HEK293 (cell line): ENCODE measurements around the gene PAK1.

Experiments used
- CTCF ChIA-PET: fragments of 350-600 bp; formaldehyde crosslinking; extraction: SDS; loops from one replicate; lab custom pipeline; 2021; ENCODE audit warnings: antibody characterized with exemption; lab: Yijun Ruan, JAX
- POLR2A ChIA-PET: fragments of 300-600 bp; formaldehyde crosslinking; extraction: SDS; loops from one replicate; lab custom pipeline; 2020; ENCODE audit warnings: antibody characterized with exemption, inconsistent platforms; lab: Yijun Ruan, JAX
- H3K27ac ChIP-seq: fragments of 200-500 bp; sonication (Bioruptor generic); 2 replicates; pipeline ENCODE4 v1.5.1; 2014; ENCODE audit warnings: low read depth, low read length, control low read depth, inconsistent platforms; ENCODE audit errors: extremely low read depth
- H3K36me3 ChIP-seq, 2 experiments: fragments of 200-500 bp in 1 of 2; sonication (Bioruptor generic) in 1 of 2; 1 replicate in 1 of 2; 2 replicates in 1 of 2; pipeline ENCODE4 v1.5.1; 2014 to 2017; ENCODE audit warnings: inconsistent platforms in 2 of 2, low read length in 2 of 2; ENCODE audit not compliant: control insufficient read depth in 2 of 2, insufficient read depth in 1 of 2
- H3K4me1 ChIP-seq: fragments of 200-500 bp; sonication (Bioruptor generic); 2 replicates; pipeline ENCODE4 v1.5.1; 2014; ENCODE audit warnings: mild to moderate bottlenecking, low read length, inconsistent platforms; ENCODE audit not compliant: control insufficient read depth, insufficient read depth
- H3K4me3 ChIP-seq: 2 replicates; pipeline ENCODE4 v1.5.1; 2011; ENCODE audit warnings: low read depth, mild to moderate bottlenecking, control low read depth, low read length, moderate library complexity
- H3K9me3 ChIP-seq: fragments of 200-500 bp; sonication (Bioruptor generic); 2 replicates; pipeline ENCODE4 v1.5.1; 2014; ENCODE audit warnings: low read depth, low read length, inconsistent platforms; ENCODE audit not compliant: control insufficient read depth, insufficient read depth
- GLIS2 ChIP-seq: fragments of 450-650 bp; formaldehyde crosslinking; IDR thresholded peaks from 2 replicates; pipeline ENCODE4 v1.5.1; 2016; ENCODE audit warnings: missing biosample characterization, missing genetic modification characterization
- KLF10 ChIP-seq: fragments of 450-650 bp; IDR thresholded peaks from 2 replicates; pipeline ENCODE4 v1.5.1; 2018; ENCODE audit warnings: missing biosample characterization, mild to moderate bottlenecking, missing genetic modification characterization
- KLF16 ChIP-seq: fragments of 450-650 bp; formaldehyde crosslinking; IDR thresholded peaks from 2 replicates; pipeline ENCODE4 v1.5.1; 2017; ENCODE audit warnings: missing biosample characterization, missing genetic modification characterization
- KLF7 ChIP-seq: fragments of 450-650 bp; formaldehyde crosslinking; IDR thresholded peaks from 2 replicates; pipeline ENCODE4 v1.5.1; 2016; ENCODE audit warnings: missing biosample characterization, missing genetic modification characterization, borderline replicate concordance
- SALL2 ChIP-seq: fragments of 450-650 bp; formaldehyde crosslinking; IDR thresholded peaks from 2 replicates; pipeline ENCODE4 v1.5.0; 2017; ENCODE audit warnings: missing biosample characterization, mild to moderate bottlenecking, missing genetic modification characterization, borderline replicate concordance
- WT1 ChIP-seq: fragments of 450-650 bp; formaldehyde crosslinking; IDR thresholded peaks from 2 replicates; pipeline ENCODE4 v1.5.1; 2016; ENCODE audit warnings: missing biosample characterization, missing genetic modification characterization
- ZBTB1 ChIP-seq: fragments of 450-650 bp; formaldehyde crosslinking; IDR thresholded peaks from 2 replicates; pipeline ENCODE4 v1.5.1; 2016; ENCODE audit warnings: missing biosample characterization, missing genetic modification characterization
- ZFHX2 ChIP-seq: fragments of 450-650 bp; formaldehyde crosslinking; conservative IDR thresholded peaks from 2 replicates; pipeline ENCODE4 v1.5.1; 2016; ENCODE audit warnings: missing biosample characterization, missing genetic modification characterization
- ZNF184 ChIP-seq: fragments of 450-650 bp; IDR thresholded peaks from 2 replicates; pipeline ENCODE4 v1.5.1; 2018; ENCODE audit warnings: missing biosample characterization, mild to moderate bottlenecking, missing genetic modification characterization
- ZNF280C ChIP-seq: fragments of 450-650 bp; formaldehyde crosslinking; IDR thresholded peaks from 2 replicates; pipeline ENCODE4 v1.5.1; 2016; ENCODE audit warnings: missing biosample characterization, missing genetic modification characterization
- ZNF518A ChIP-seq: fragments of 450-650 bp; formaldehyde crosslinking; conservative IDR thresholded peaks from 2 replicates; pipeline ENCODE4 v1.5.1; 2016; ENCODE audit warnings: low read depth, missing biosample characterization, missing genetic modification characterization
- ZNF521 ChIP-seq: fragments of 450-650 bp; formaldehyde crosslinking; IDR thresholded peaks from 2 replicates; pipeline ENCODE4 v1.5.1; 2017; ENCODE audit warnings: missing biosample characterization, mild to moderate bottlenecking, missing genetic modification characterization
- ZNF555 ChIP-seq: fragments of 450-650 bp; formaldehyde crosslinking; conservative IDR thresholded peaks from 2 replicates; pipeline ENCODE4 v1.5.1; 2017; ENCODE audit warnings: missing biosample characterization, mild to moderate bottlenecking, missing genetic modification characterization, inconsistent platforms
- ZNF624 ChIP-seq: fragments of 450-650 bp; formaldehyde crosslinking; IDR thresholded peaks from 2 replicates; pipeline ENCODE4 v1.5.1; 2017; ENCODE audit warnings: missing biosample characterization, missing genetic modification characterization
- ZNF660 ChIP-seq: fragments of 450-650 bp; IDR thresholded peaks from 2 replicates; pipeline ENCODE4 v1.5.1; 2018; ENCODE audit warnings: missing biosample characterization, mild to moderate bottlenecking, missing genetic modification characterization
- ZNF747 ChIP-seq: fragments of 450-650 bp; formaldehyde crosslinking; IDR thresholded peaks from 2 replicates; pipeline ENCODE4 v1.5.1; 2016; ENCODE audit warnings: missing biosample characterization, missing genetic modification characterization
- ZNF768 ChIP-seq: fragments of 450-650 bp; formaldehyde crosslinking; IDR thresholded peaks from 2 replicates; pipeline ENCODE4 v1.5.1; 2018; ENCODE audit warnings: missing biosample characterization, mild to moderate bottlenecking, missing genetic modification characterization
- TF ChIP-seq, protein P1 (sequence below): fragments of 450-650 bp; formaldehyde crosslinking; optimal IDR thresholded peaks from 2 replicates; pipeline ENCODE3; 2016; ENCODE audit warnings: missing biosample characterization, mild to moderate bottlenecking, missing genetic modification characterization
- TF ChIP-seq, protein P2 (sequence below): fragments of 450-650 bp; IDR thresholded peaks from 2 replicates; pipeline ENCODE4 v1.5.1; 2018; ENCODE audit warnings: missing biosample characterization, missing genetic modification characterization

The PAK1 gene

DNA sequence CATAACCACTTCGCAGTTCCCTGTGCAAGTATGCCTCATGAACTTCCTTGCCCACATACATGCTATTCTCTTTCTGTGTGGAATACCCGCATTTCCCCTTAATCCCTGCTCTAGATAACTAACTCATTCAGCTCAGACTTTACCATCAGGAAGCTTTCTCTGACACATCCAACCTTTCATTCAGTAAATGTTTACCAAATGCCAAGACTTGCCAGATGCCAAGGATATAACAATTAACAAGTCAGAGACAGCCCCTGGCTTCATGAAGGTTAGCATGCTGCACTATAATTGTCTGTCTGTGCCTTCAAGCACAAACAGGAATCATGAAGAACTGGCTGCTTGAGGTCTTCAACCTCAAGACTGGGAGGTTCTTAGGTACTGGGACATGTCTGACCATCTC, 101.2 kb downstream of the PAK1 start:
- POLR2A ChIA-PET: no interaction called here

GRCh38 chr11:77371646-77372045, 102.2 kb downstream of the PAK1 start:
- Histone ChIP-seq H3K36me3 (peaks cover 4 to 35% of the 10 kb centered on the region in 2 experiments; a peak in 2 of 3 replicates), H3K4me1 (no peaks in the 10 kb centered on the region), H3K9me3 (no peaks in the 10 kb centered on the region), H3K27ac (no peak overlapping the region), H3K4me3 (no peak overlapping the region)
- TF ChIP-seq ZFHX2 (tag by site-specific recombination) (no peak), ZNF660 (tag by site-specific recombination) (no peak)
- POLR2A ChIA-PET: no interaction called here
- CTCF ChIA-PET: interaction anchor here (1.4 kb wide), 1 partner anchor 14 kb away, joined by 3 read pairs; no protein-coding TSS in a partner anchor

More for the DNA sequence above, 101.2 kb downstream of the PAK1 start:
- no peaks in the 10 kb centered on the region for H3K4me1 ChIP-seq
- no peaks in the 10 kb centered on the region for H3K9me3 ChIP-seq
- TF ChIP-seq ZNF768 (tag by site-specific recombination) (no peak), ZNF521 (tag by site-specific recombination) (no peak), GLIS2 (tag by site-specific recombination) (no peak), ZNF747 (tag by site-specific recombination) (no peak), KLF16 (tag by site-specific recombination) (no peak)
- CTCF ChIA-PET: interaction anchor here (0.7 to 1.4 kb wide), 2 partner anchors 9 to 13 kb away, joined by 3 read pairs; no protein-coding TSS in a partner anchor
- no peak overlapping the region for H3K4me3 ChIP-seq
- H3K36me3 ChIP-seq: peaks cover 4 to 39% of the 10 kb centered on the region in 2 experiments; a peak in 2 of 3 replicates
- no peak overlapping the region for H3K27ac ChIP-seq

GRCh38 chr11:77370217-77370616, 103.7 kb downstream of the PAK1 start:
- Histone ChIP-seq H3K27ac (no peak overlapping the region), H3K9me3 (no peaks in the 10 kb centered on the region), H3K36me3 (peaks cover 4 to 29% of the 10 kb centered on the region in 2 experiments; a peak in 2 of 3 replicates), H3K4me1 (no peaks in the 10 kb centered on the region), H3K4me3 (no peak overlapping the region)
- ChIA-PET POLR2A (no interaction called here), CTCF (interaction anchor here (1.0 kb wide), 1 partner anchor 85 kb away, joined by 3 read pairs; no protein-coding TSS in a partner anchor)
- TF ChIP-seq ZNF280C (tag by site-specific recombination) (no peak), ZNF184 (no peak), WT1 (tag by site-specific recombination) (no peak), KLF7 (tag by site-specific recombination) (no peak), ZNF624 (tag by site-specific recombination) (no peak), ZNF660 (tag by site-specific recombination) (no peak), KLF10 (tag by site-specific recombination) (no peak), ZNF518A (tag by site-specific recombination) (no peak), ZNF555 (tag by site-specific recombination) (no peak), SALL2 (tag by site-specific recombination) (no peak), ZBTB1 (no peak)
- TF ChIP-seq, protein P1, sequence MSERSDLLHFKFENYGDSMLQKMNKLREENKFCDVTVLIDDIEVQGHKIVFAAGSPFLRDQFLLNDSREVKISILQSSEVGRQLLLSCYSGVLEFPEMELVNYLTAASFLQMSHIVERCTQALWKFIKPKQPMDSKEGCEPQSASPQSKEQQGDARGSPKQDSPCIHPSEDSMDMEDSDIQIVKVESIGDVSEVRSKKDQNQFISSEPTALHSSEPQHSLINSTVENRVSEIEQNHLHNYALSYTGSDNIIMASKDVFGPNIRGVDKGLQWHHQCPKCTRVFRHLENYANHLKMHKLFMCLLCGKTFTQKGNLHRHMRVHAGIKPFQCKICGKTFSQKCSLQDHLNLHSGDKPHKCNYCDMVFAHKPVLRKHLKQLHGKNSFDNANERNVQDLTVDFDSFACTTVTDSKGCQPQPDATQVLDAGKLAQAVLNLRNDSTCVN (tag by site-specific recombination): no peak
- TF ChIP-seq, protein P2, sequence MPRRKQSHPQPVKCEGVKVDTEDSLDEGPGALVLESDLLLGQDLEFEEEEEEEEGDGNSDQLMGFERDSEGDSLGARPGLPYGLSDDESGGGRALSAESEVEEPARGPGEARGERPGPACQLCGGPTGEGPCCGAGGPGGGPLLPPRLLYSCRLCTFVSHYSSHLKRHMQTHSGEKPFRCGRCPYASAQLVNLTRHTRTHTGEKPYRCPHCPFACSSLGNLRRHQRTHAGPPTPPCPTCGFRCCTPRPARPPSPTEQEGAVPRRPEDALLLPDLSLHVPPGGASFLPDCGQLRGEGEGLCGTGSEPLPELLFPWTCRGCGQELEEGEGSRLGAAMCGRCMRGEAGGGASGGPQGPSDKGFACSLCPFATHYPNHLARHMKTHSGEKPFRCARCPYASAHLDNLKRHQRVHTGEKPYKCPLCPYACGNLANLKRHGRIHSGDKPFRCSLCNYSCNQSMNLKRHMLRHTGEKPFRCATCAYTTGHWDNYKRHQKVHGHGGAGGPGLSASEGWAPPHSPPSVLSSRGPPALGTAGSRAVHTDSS (tag by site-specific recombination): no peak
